Heart left ventricle (tissue), 13 donors: ENCODE results near the gene TFEB.

ENCODE experiments used
- CTCF ChIP-seq, 12 donors: fragments of 200-600 bp; sonication (generic) in 4 of 12; IDR thresholded peaks; one replicate each; pipeline versions ENCODE4 v1.5.0 to v1.8.0; 2018 to 2022; ENCODE audit warnings: antibody characterized with exemption in 12 of 12, mild to moderate bottlenecking in 5 of 12
- POLR2A ChIP-seq, 2 donors: fragments of 450-650 bp; IDR thresholded peaks; one replicate each; pipeline ENCODE4 v1.6.1; 2017; ENCODE audit warnings: antibody characterized with exemption in 2 of 2, mild to moderate bottlenecking in 2 of 2, moderate library complexity in 2 of 2
- donor health status: ischemic (EF 13 %, LVEDD 7.1; RV severe dilation, severe dysfunction).
- donor health status: DM: no; HTN: yes; CAD: no.
- donor health status: DM: no; HTN: no; CAD: no.
- donor health status: ischemic (EF 25% LVEDD 6.9; RV normal size, moderate dysfunction).
- donor health status: ischemic (EF 25% LVEDD 5.7; RV mildly dilated, moderate dysfunction).
- donor health status: ischemic (EF 35%, LVEDD 5.7; RV mildly dilated, moderate dysfunction).
- donor health status: nonischemic (EF 11% LVEDD 7.7; RV severe dilation, severe dysfunction).
- donor health status: DM: yes; HTN: yes; CAD: no.
- donor health status: PGD.
- donor health status: ischemic (EF 29% LVEDD 5.4; RV normal size, mild dysfunction).
- donor health status: nonischemic (EF 23%, LVEDD 6.1; RV moderate dilation, normal function).

- TF ChIP-seq CTCF (IDR thresholded peaks at IDR 0.05): no peak
- no peak for TF ChIP-seq POLR2A (IDR thresholded peaks at IDR 0.05)
These were observed 34.0 kb upstream of the TFEB start for GRCh38 chr6:41769376-41769775.
